ENCODE measurements around the gene YWHAB. TPM values are rescaled to one million over a fixed set of nuclear protein-coding genes. Genes with fewer than 3 reads are reported as not detected.
"Not testable (repeated sequence)": the region's sequence is repeated elsewhere in the genome, so short reads cannot be mapped to it uniquely, and the experiment has no call there.

YWHAB gene
- total and polyA plus RNA-seq, 2 donors from 2014 or later: 156 to 216 TPM

DNA sequence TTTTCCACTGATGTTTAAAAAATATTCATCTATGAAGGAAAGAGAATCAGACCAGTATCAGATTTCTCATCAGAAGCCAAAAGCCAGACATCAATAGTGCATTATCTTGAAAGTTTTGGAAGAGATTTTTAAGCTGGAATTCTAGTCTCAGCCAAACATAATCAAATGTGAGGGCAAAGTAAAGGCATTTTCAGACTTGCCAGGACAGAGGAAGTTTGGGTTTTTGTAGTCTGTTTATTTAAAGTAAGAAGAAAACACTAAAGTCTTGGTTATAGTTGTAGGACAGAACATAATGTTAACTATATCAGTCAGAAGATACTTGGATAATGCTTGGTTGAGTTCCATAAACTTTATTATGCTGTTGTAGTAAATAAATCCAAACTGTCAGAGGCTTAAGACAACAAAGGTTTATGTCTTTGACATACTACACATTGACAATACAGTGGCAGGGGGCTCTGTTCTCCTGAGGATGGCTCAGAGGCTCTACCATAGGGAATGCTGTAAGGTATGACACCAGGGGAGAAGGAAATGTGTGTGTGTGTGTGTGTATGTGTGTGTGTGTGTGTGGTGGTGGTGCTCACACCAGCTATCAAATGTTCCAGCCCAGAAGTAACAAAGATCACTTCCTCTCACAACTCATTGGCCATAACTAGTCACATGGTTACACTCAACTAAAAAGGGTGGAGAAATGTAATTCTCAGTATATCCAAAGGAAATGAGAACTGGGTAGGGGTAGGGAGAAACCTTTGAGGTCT, 26.7 kb upstream of the YWHAB start:
- no peak for TF ChIP-seq CTCF (IDR thresholded peaks at IDR 0.05; ENCODE audit: borderline replicate concordance, extremely low read depth, insufficient read depth)
- intact Hi-C loops (cut with DNase I): no loop called here
- FAIRE-seq (no peak), DNase-seq (peak in 2 of 5 donors; percentile 29 to 48)
- Histone ChIP-seq H3K27me3 (ENCODE audit: control insufficient read depth, insufficient read depth, low read length) (no peaks in the 10 kb centered on the region), H3K9ac (ENCODE audit: low read length in 3 of 3) (no peak overlapping the region), H3K36me3 (ENCODE audit: control insufficient read depth in 2 of 3, insufficient read depth in 3 of 3, low read length in 3 of 3) (no peaks in the 10 kb centered on the region), H3K9me3 (ENCODE audit: control insufficient read depth in 2 of 3, insufficient read depth in 1 of 3, low read length in 3 of 3) (no peaks in the 10 kb centered on the region), H3K4me1 (ENCODE audit: control insufficient read depth in 2 of 3, insufficient read depth in 2 of 3, low read depth in 1 of 3, low read length in 3 of 3) (peaks cover 0 to 3% (median 0%) of the 10 kb centered on the region in 3 donors), H3K4me3 (ENCODE audit: low read length in 3 of 3) (no peak overlapping the region), H3K27ac (ENCODE audit: low read depth in 2 of 2, low read length in 2 of 2) (no peak overlapping the region)

GRCh38 chr20:44861531-44862006, 23.9 kb upstream of the YWHAB start:
- Histone ChIP-seq H3K9me3 (ENCODE audit: control insufficient read depth in 2 of 3, insufficient read depth in 1 of 3, low read length in 3 of 3) (no peaks in the 10 kb centered on the region), H3K4me3 (ENCODE audit: low read length in 3 of 3) (no peak overlapping the region), H3K27ac (ENCODE audit: low read depth in 2 of 2, low read length in 2 of 2) (peak overlapping the region in 1 of 2 donors; percentile 4), H3K36me3 (ENCODE audit: control insufficient read depth in 2 of 3, insufficient read depth in 3 of 3, low read length in 3 of 3) (no peaks in the 10 kb centered on the region), H3K4me1 (ENCODE audit: control insufficient read depth in 2 of 3, insufficient read depth in 2 of 3, low read depth in 1 of 3, low read length in 3 of 3) (peaks cover 0 to 3% (median 0%) of the 10 kb centered on the region in 3 donors), H3K27me3 (ENCODE audit: control insufficient read depth, insufficient read depth, low read length) (no peaks in the 10 kb centered on the region), H3K9ac (ENCODE audit: low read length in 3 of 3) (no peak overlapping the region)
- peak in 1 of 5 donors; percentile 12 for DNase-seq
- no peak for TF ChIP-seq CTCF (IDR thresholded peaks at IDR 0.05; ENCODE audit: borderline replicate concordance, extremely low read depth, insufficient read depth)
- no peak for FAIRE-seq
- intact Hi-C loops (cut with DNase I): no loop called here

GRCh38 chr20:44862286-44862685, 23.2 kb upstream of the YWHAB start:
- Histone ChIP-seq H3K9ac (ENCODE audit: low read length in 3 of 3) (no peak overlapping the region), H3K4me1 (ENCODE audit: control insufficient read depth in 2 of 3, insufficient read depth in 2 of 3, low read depth in 1 of 3, low read length in 3 of 3) (peaks cover 0 to 3% (median 0%) of the 10 kb centered on the region in 3 donors)
- intact Hi-C loops (cut with DNase I): no loop called here

GRCh38 chr20:44863365-44864084, 22.0 kb upstream of the YWHAB start:
- H3K4me1 ChIP-seq (ENCODE audit: control insufficient read depth in 2 of 3, insufficient read depth in 2 of 3, low read depth in 1 of 3, low read length in 3 of 3); FAIRE-seq; H3K36me3 ChIP-seq (ENCODE audit: control insufficient read depth in 2 of 3, insufficient read depth in 3 of 3, low read length in 3 of 3); H3K4me3 ChIP-seq (ENCODE audit: low read length in 3 of 3); intact Hi-C loops (cut with DNase I); H3K27ac ChIP-seq (ENCODE audit: low read depth in 2 of 2, low read length in 2 of 2); H3K9me3 ChIP-seq (ENCODE audit: control insufficient read depth in 2 of 3, insufficient read depth in 1 of 3, low read length in 3 of 3); H3K9ac ChIP-seq (ENCODE audit: low read length in 3 of 3); DNase-seq; H3K27me3 ChIP-seq (ENCODE audit: control insufficient read depth, insufficient read depth, low read length): not testable (repeated sequence)

More at GRCh38 chr20:44862286-44862685, 23.2 kb upstream of the YWHAB start:
- Histone ChIP-seq H3K4me3 (ENCODE audit: low read length in 3 of 3) (no peak overlapping the region), H3K27ac (ENCODE audit: low read depth in 2 of 2, low read length in 2 of 2) (no peak overlapping the region), H3K27me3 (ENCODE audit: control insufficient read depth, insufficient read depth, low read length) (no peaks in the 10 kb centered on the region), H3K36me3 (ENCODE audit: control insufficient read depth in 2 of 3, insufficient read depth in 3 of 3, low read length in 3 of 3) (no peaks in the 10 kb centered on the region), H3K9me3 (ENCODE audit: control insufficient read depth in 2 of 3, insufficient read depth in 1 of 3, low read length in 3 of 3) (no peaks in the 10 kb centered on the region)
- FAIRE-seq (no peak), DNase-seq (no peak)
- no peak for TF ChIP-seq CTCF (IDR thresholded peaks at IDR 0.05; ENCODE audit: borderline replicate concordance, extremely low read depth, insufficient read depth)

GRCh38 chr20:44864493-44864892, 21.0 kb upstream of the YWHAB start:
- H3K9me3 ChIP-seq (ENCODE audit: control insufficient read depth in 2 of 3, insufficient read depth in 1 of 3, low read length in 3 of 3); DNase-seq; intact Hi-C loops (cut with DNase I): not testable (repeated sequence)

More at GRCh38 chr20:44864493-44864892, 21.0 kb upstream of the YWHAB start:
- H3K4me1 ChIP-seq (ENCODE audit: control insufficient read depth in 2 of 3, insufficient read depth in 2 of 3, low read depth in 1 of 3, low read length in 3 of 3); H3K36me3 ChIP-seq (ENCODE audit: control insufficient read depth in 2 of 3, insufficient read depth in 3 of 3, low read length in 3 of 3); H3K27me3 ChIP-seq (ENCODE audit: control insufficient read depth, insufficient read depth, low read length); H3K4me3 ChIP-seq (ENCODE audit: low read length in 3 of 3); FAIRE-seq; H3K27ac ChIP-seq (ENCODE audit: low read depth in 2 of 2, low read length in 2 of 2); H3K9ac ChIP-seq (ENCODE audit: low read length in 3 of 3): not testable (repeated sequence)
